Measurements from ENCODE around the gene PTGS1.
A peak's percentile ranks its signal among the peaks of the same experiment; 100 is the strongest.
"Not testable (repeated sequence)": the region's sequence is repeated elsewhere in the genome, so short reads cannot be mapped to it uniquely, and the experiment has no call there.

PTGS1 gene

GRCh38 chr9:122402403-122402871 lies 31.6 kb downstream of the PTGS1 start:
- DNase-seq = peak; percentile 86

- no peak for DNase-seq
Observed at GRCh38 chr9:122402874-122403273, 32.0 kb downstream of the PTGS1 start.

GRCh38 chr9:122403381-122404000 lies 32.7 kb downstream of the PTGS1 start:
- DNase-seq = no peak

GRCh38 chr9:122405304-122406069 lies 34.7 kb downstream of the PTGS1 start:
- not testable (repeated sequence) for DNase-seq

GRCh38 chr9:122406070-122406890 lies 35.5 kb downstream of the PTGS1 start:
- DNase-seq = no peak

- DNase-seq = not testable (repeated sequence)
Observed at GRCh38 chr9:122414108-122414507, 43.3 kb downstream of the PTGS1 start.

- DNase-seq = no peak
Observed at GRCh38 chr9:122418016-122418415, 47.2 kb downstream of the PTGS1 start.

- no peak for DNase-seq
Observed at GRCh38 chr9:122420315-122420714, 49.5 kb downstream of the PTGS1 start.

GRCh38 chr9:122425087-122425486 lies 54.3 kb downstream of the PTGS1 start:
- DNase-seq = no peak

- no peak for DNase-seq
Observed at GRCh38 chr9:122426723-122427122, 55.9 kb downstream of the PTGS1 start.

GRCh38 chr9:122442568-122442967 lies 71.7 kb downstream of the PTGS1 start:
- DNase-seq = no peak

GRCh38 chr9:122444041-122444733 lies 73.4 kb downstream of the PTGS1 start:
- no peak for DNase-seq
